Mononuclear cell (primary cell): Measurements from ENCODE around the gene RAB11FIP5. TPM values are rescaled to one million over a fixed set of nuclear protein-coding genes. Genes with fewer than 3 reads are reported as not detected.

Source experiments
- total RNA-seq: library from RNA; depleted of rRNA; stranded (reverse); fragments of >200 nt; gene quantifications from one replicate; pipeline ENCODE4 v1.2.3, GENCODE V29; 2012

RAB11FIP5 gene
- total RNA-seq, 1 donor: 14.5 TPM

Other genes with a start within 250 kb of the RAB11FIP5 start
- 1.2 TPM for gene SPR, start 225.5 kb downstream of the RAB11FIP5 start, total RNA-seq
- gene EMX1, start 195.4 kb downstream of the RAB11FIP5 start, total RNA-seq: not detected
- 8.9 TPM for gene SFXN5, start 41.2 kb downstream of the RAB11FIP5 start, total RNA-seq
- gene NOTO, start 89.6 kb upstream of the RAB11FIP5 start, total RNA-seq: not detected
- gene SMYD5, start 101.3 kb upstream of the RAB11FIP5 start, total RNA-seq: 29.8 TPM
- gene PRADC1, start 120.3 kb upstream of the RAB11FIP5 start, total RNA-seq: 4.4 TPM
- gene CCT7, start 121.4 kb upstream of the RAB11FIP5 start, total RNA-seq: 66.3 TPM
- gene FBXO41, start 171.5 kb upstream of the RAB11FIP5 start, total RNA-seq: 4.2 TPM
- 0.52 TPM for gene EGR4, start 180.6 kb upstream of the RAB11FIP5 start, total RNA-seq